UCSD-AML1 (cell line): Measurements from ENCODE around the gene DOCK1.

Source experiments
- DNase-seq: peaks from one replicate; lab custom pipeline; 2025; ENCODE audit not compliant: unreplicated experiment; lab: John Stamatoyannopoulos, UW

The DOCK1 gene

GRCh38 chr10:127003032-127003685 lies 97.9 kb downstream of the DOCK1 start:
- no peak for DNase-seq

GRCh38 chr10:127006453-127006852 lies 101.2 kb downstream of the DOCK1 start:
- no peak for DNase-seq

- no peak for DNase-seq
Measured at GRCh38 chr10:127009366-127009765, 104.1 kb downstream of the DOCK1 start.

GRCh38 chr10:127011174-127011573 lies 105.9 kb downstream of the DOCK1 start:
- DNase-seq = no peak

- no peak for DNase-seq
Measured at GRCh38 chr10:127012071-127012768, 107.0 kb downstream of the DOCK1 start.

GRCh38 chr10:127012769-127013152 lies 107.5 kb downstream of the DOCK1 start:
- no peak for DNase-seq

GRCh38 chr10:127013211-127013656 lies 108.0 kb downstream of the DOCK1 start:
- DNase-seq = no peak

GRCh38 chr10:127013691-127014473 lies 108.7 kb downstream of the DOCK1 start:
- DNase-seq = no peak

GRCh38 chr10:127014671-127015070 lies 109.4 kb downstream of the DOCK1 start:
- DNase-seq = no peak

GRCh38 chr10:127015373-127015772 lies 110.1 kb downstream of the DOCK1 start:
- no peak for DNase-seq

- no peak for DNase-seq
Measured at GRCh38 chr10:127016331-127016730, 111.1 kb downstream of the DOCK1 start.

GRCh38 chr10:127017541-127018297 lies 112.5 kb downstream of the DOCK1 start:
- DNase-seq = no peak

- no peak for DNase-seq
Measured at GRCh38 chr10:127018298-127018650, 113.0 kb downstream of the DOCK1 start.

GRCh38 chr10:127018766-127019165 lies 113.5 kb downstream of the DOCK1 start:
- no peak for DNase-seq

- DNase-seq = no peak
Measured at GRCh38 chr10:127020260-127020659, 115.0 kb downstream of the DOCK1 start.

- DNase-seq = no peak
Measured at GRCh38 chr10:127021801-127022200, 116.6 kb downstream of the DOCK1 start.

GRCh38 chr10:127024685-127025435 lies 119.6 kb downstream of the DOCK1 start:
- no peak for DNase-seq

GRCh38 chr10:127027786-127028185 lies 122.6 kb downstream of the DOCK1 start:
- DNase-seq = no peak

GRCh38 chr10:127028556-127028955 lies 123.3 kb downstream of the DOCK1 start:
- no peak for DNase-seq

GRCh38 chr10:127029061-127029460 lies 123.8 kb downstream of the DOCK1 start:
- no peak for DNase-seq
